IMR-90 (cell line): ENCODE measurements around the gene AUTS2. TPM values are rescaled to one million over a fixed set of nuclear protein-coding genes. Genes with fewer than 3 reads are reported as not detected.

Experiments
- ATAC-seq: fragments of 200-7000 bp; cut with Tn5 transposase; 2 replicates; pipeline ENCODE4 v1.9.1; 2020; ENCODE audit warnings: low read depth, mild to moderate bottlenecking, moderate library complexity
- BruUV-seq: library from RNA; stranded (reverse); fragments of 400-500 nt; replicated peaks from 2 replicates; lab custom pipeline; 2021; lab: Mats Ljungman, UMichigan
- CTCF ChIA-PET: fragments of 300-600 bp; formaldehyde crosslinking; extraction: SDS; loops from one replicate; lab custom pipeline; 2021; ENCODE audit warnings: antibody characterized with exemption; lab: Yijun Ruan, JAX
- POLR2A ChIA-PET: fragments of 300-600 bp; sonication (Branson Sonifier 250); formaldehyde crosslinking; loops from one replicate; lab custom pipeline; 2022; ENCODE audit warnings: antibody characterized with exemption; ENCODE audit not compliant: unreplicated experiment; lab: Charles Lee
- DNase-seq: peaks from one replicate; pipeline ENCODE4 v3.0.0; 2013
- H2AFZ ChIP-seq: replicated peaks from 2 replicates; pipeline ENCODE3; 2013; ENCODE audit warnings: low read length, mild to moderate bottlenecking; ENCODE audit not compliant: poor library complexity
- H2AK5ac ChIP-seq: 2 replicates; pipeline ENCODE4 v1.6.1; 2013; ENCODE audit warnings: low read depth, low read length, inconsistent platforms
- H2AK9ac ChIP-seq: replicated peaks from 2 replicates; pipeline ENCODE3; 2013; ENCODE audit warnings: mild to moderate bottlenecking, low read depth, low read length, moderate library complexity; ENCODE audit not compliant: poor library complexity
- H2BK120ac ChIP-seq: 2 replicates; pipeline ENCODE4 v1.6.1; 2013; ENCODE audit warnings: low read depth, low read length, inconsistent platforms
- H2BK15ac ChIP-seq: 3 replicates; pipeline ENCODE4 v1.6.1; 2013; ENCODE audit warnings: low read depth, low read length, inconsistent platforms
- H2BK20ac ChIP-seq: 2 replicates; pipeline ENCODE4 v1.6.1; 2013; ENCODE audit warnings: low read depth, mild to moderate bottlenecking, inconsistent platforms, low read length, moderate library complexity
- H2BK5ac ChIP-seq: 2 replicates; pipeline ENCODE4 v1.6.1; 2013; ENCODE audit warnings: mild to moderate bottlenecking, low read depth, low read length, inconsistent platforms; ENCODE audit not compliant: poor library complexity, severe bottlenecking
- H3K14ac ChIP-seq: replicated peaks from 2 replicates; pipeline ENCODE4 v1.6.1; 2013; ENCODE audit warnings: low read depth, low read length, inconsistent platforms
- H3K18ac ChIP-seq: 2 replicates; pipeline ENCODE4 v1.6.1; 2013; ENCODE audit warnings: low read depth, low read length, control low read depth
- H3K23ac ChIP-seq: 2 replicates; pipeline ENCODE4 v1.6.1; 2013; ENCODE audit warnings: low read depth, low read length, inconsistent platforms
- H3K27ac ChIP-seq: 2 replicates; pipeline ENCODE4 v1.5.1; 2013; ENCODE audit warnings: mild to moderate bottlenecking, control low read depth, low read length; ENCODE audit not compliant: insufficient read depth
- H3K27me3 ChIP-seq: 2 replicates; pipeline ENCODE4 v1.6.1; 2013; ENCODE audit warnings: low read length; ENCODE audit not compliant: control insufficient read depth, insufficient read depth
- H3K36me3 ChIP-seq: 2 replicates; pipeline ENCODE4 v1.6.1; 2013; ENCODE audit warnings: low read length, mixed read lengths; ENCODE audit not compliant: control insufficient read depth, insufficient read depth
- H3K4ac ChIP-seq: 2 replicates; pipeline ENCODE4 v1.6.1; 2013; ENCODE audit warnings: low read depth, low read length, inconsistent platforms
- H3K4me1 ChIP-seq: 2 replicates; pipeline ENCODE4 v1.6.1; 2013; ENCODE audit warnings: low read length, mixed read lengths; ENCODE audit not compliant: control insufficient read depth, insufficient read depth
- H3K4me2 ChIP-seq: 2 replicates; pipeline ENCODE4 v1.6.1; 2013; ENCODE audit warnings: low read depth, mild to moderate bottlenecking, control low read depth, low read length, moderate library complexity
- H3K4me3 ChIP-seq: 2 replicates; pipeline ENCODE4 v1.5.1; 2013; ENCODE audit warnings: low read depth, mild to moderate bottlenecking, control low read depth, low read length, moderate library complexity; ENCODE audit not compliant: insufficient read depth
- H3K56ac ChIP-seq: 2 replicates; pipeline ENCODE4 v1.6.1; 2013; ENCODE audit warnings: low read length, inconsistent platforms; ENCODE audit not compliant: insufficient read depth; ENCODE audit errors: extremely low read depth
- H3K79me1 ChIP-seq, 2 experiments: 2 replicates each; pipeline ENCODE4 v1.6.1; 2013; ENCODE audit warnings: low read length in 2 of 2, inconsistent platforms in 1 of 2, low read depth in 1 of 2
- H3K9ac ChIP-seq: 2 replicates; pipeline ENCODE4 v1.6.1; 2013; ENCODE audit warnings: low read depth, low read length, control low read depth
- H3K9me1 ChIP-seq: 2 replicates; pipeline ENCODE4 v1.6.1; 2013; ENCODE audit warnings: low read length, inconsistent platforms; ENCODE audit not compliant: insufficient read depth
- H3K9me3 ChIP-seq: 2 replicates; pipeline ENCODE4 v1.6.1; 2013; ENCODE audit warnings: low read length; ENCODE audit not compliant: control insufficient read depth, insufficient read depth
- H4K20me1 ChIP-seq: 2 replicates; pipeline ENCODE4 v1.6.1; 2013; ENCODE audit warnings: low read length, inconsistent platforms; ENCODE audit not compliant: insufficient read depth
- H4K5ac ChIP-seq: 2 replicates; pipeline ENCODE4 v1.6.1; 2013; ENCODE audit warnings: mild to moderate bottlenecking, low read depth, low read length, control low read depth
- H4K8ac ChIP-seq, 2 experiments: 2 replicates each; pipeline ENCODE4 v1.6.1; 2013; ENCODE audit warnings: low read depth in 2 of 2, low read length in 2 of 2, control low read depth in 1 of 2, inconsistent platforms in 1 of 2
- H4K91ac ChIP-seq: 2 replicates; pipeline ENCODE4 v1.6.1; 2013; ENCODE audit warnings: low read depth, low read length, inconsistent platforms; ENCODE audit not compliant: insufficient read depth
- CEBPB ChIP-seq: IDR thresholded peaks from 2 replicates; pipeline ENCODE4 v1.6.1; 2012; ENCODE audit warnings: low read depth, low read length, improper control_type of control experiment
- SMC3 ChIP-seq: fragments of 150-350 bp; IDR thresholded peaks from 2 replicates; pipeline ENCODE4 v1.6.1; 2016; ENCODE audit warnings: low read depth, mild to moderate bottlenecking, antibody characterized with exemption, low read length, moderate library complexity
- WGBS, 2 experiments: methylation state at CpG; one replicate each; pipeline versions ENCODE4 v1.1.5 to v1.1.7; 2013; ENCODE audit warnings: missing lambda C conversion rate in 2 of 2; ENCODE audit not compliant: insufficient read length in 1 of 2; ENCODE audit errors: extremely low coverage in 2 of 2; 5-methylcytosine and 5-hydroxymethylcytosine counted together
- dilution Hi-C: fragments of 300-500 bp; cut with HindIII; formaldehyde crosslinking; loops from one replicate; pipeline ENCODE4 v1.14.3; 2018; ENCODE audit warnings: low sequenced_read_pairs; ENCODE audit not compliant: unreplicated experiment
- in situ Hi-C: fragments of 300-500 bp; cut with MboI; formaldehyde crosslinking; loops from 3 replicates; pipeline ENCODE4 v1.14.3; 2019; ENCODE audit warnings: low sequenced_read_pairs, inconsistent platforms, mixed read lengths
- intact Hi-C: fragments of 100-400 bp; cut with micrococcal nuclease; formaldehyde crosslinking; loops from 2 replicates; pipeline ENCODE4 v1.10.0; 2022
- polyA plus RNA-seq, 3 experiments: library from polyadenylated mRNA; depleted of rRNA; stranded (reverse); fragments of >200 nt; gene quantifications; 2 replicates each; pipeline ENCODE4 v1.2.3, GENCODE V29; 2012; ENCODE audit warnings: low replicate concordance in 1 of 3
- total RNA-seq: library from RNA; depleted of rRNA; stranded (reverse); fragments of >200 nt; gene quantifications from 2 replicates; pipeline ENCODE4 v1.2.3, GENCODE V29; 2012

Gene AUTS2
- total and polyA plus RNA-seq, 2 of the 4 experiments (the other 2 are of a cell fraction), result 0.90 to 3.0 TPM

- Histone ChIP-seq H3K36me3 (no peaks in the 10 kb centered on the region), H3K4ac (no peak overlapping the region), H3K79me1 (no peaks in the 10 kb centered on the region), H3K18ac (no peak overlapping the region), H2AK5ac (no peak overlapping the region), H3K4me3 (no peak overlapping the region), H2BK20ac (no peak overlapping the region), H2BK120ac (no peak overlapping the region), H2BK15ac (no peak overlapping the region), H3K27me3 (no peaks in the 10 kb centered on the region), H2AFZ (no peak overlapping the region), H4K8ac (no peak overlapping the region), H3K4me2 (no peak overlapping the region), H3K9me1 (no peaks in the 10 kb centered on the region), H3K23ac (no peak overlapping the region), H4K5ac (no peak overlapping the region), H3K27ac (no peak overlapping the region), H3K9ac (no peak overlapping the region), H3K56ac (no peak overlapping the region), H4K20me1 (no peaks in the 10 kb centered on the region), H4K91ac (no peak overlapping the region), H3K9me3 (no peaks in the 10 kb centered on the region), H3K4me1 (no peaks in the 10 kb centered on the region), H3K14ac (no peak overlapping the region), H2AK9ac (no peak overlapping the region), H2BK5ac (no peak overlapping the region)
- no CpG with 5 or more reads among the region's 2 CpGs for WGBS, 2 experiments
- DNase-seq (no peak), ATAC-seq (no peak)
- dilution Hi-C loops, result no loop called here
- BruUV-seq, result no TSS peak
- ChIA-PET CTCF (no interaction called here), POLR2A (no interaction called here)
- intact Hi-C loops, result no loop called here
- no peak for TF ChIP-seq SMC3
- TF ChIP-seq CEBPB, result no peak
- in situ Hi-C loops, result no loop called here
These were observed 965.7 kb downstream of the AUTS2 start for GRCh38 chr7:70563960-70564359.
